Karpas-422 (cell line): ENCODE data around the gene RGS3. TPM values are rescaled to one million over a fixed set of nuclear protein-coding genes. Genes with fewer than 3 reads are reported as not detected.

Experiments used
- DNase-seq: peaks from one replicate; pipeline ENCODE4 v3.0.0-alpha.2; 2015
- H2AFZ ChIP-seq: fragments of 200-600 bp; sonication (generic); 2 replicates; pipeline ENCODE4 v1.6.1; 2014; ENCODE audit warnings: antibody characterized with exemption, low read length, mixed read lengths
- H3K27ac ChIP-seq: fragments of 200-600 bp; sonication (generic); 2 replicates; pipeline ENCODE4 v1.5.1; 2014; ENCODE audit warnings: mild to moderate bottlenecking, low read length, moderate library complexity
- H3K27me3 ChIP-seq: fragments of 200-600 bp; sonication (generic); 2 replicates; pipeline ENCODE4 v1.6.1; 2014; ENCODE audit warnings: low read length, mixed read lengths
- H3K36me3 ChIP-seq: fragments of 200-600 bp; sonication (generic); 2 replicates; pipeline ENCODE4 v1.6.1; 2014; ENCODE audit warnings: low read length, mixed read lengths; ENCODE audit not compliant: insufficient read depth
- H3K4me1 ChIP-seq: fragments of 200-600 bp; sonication (generic); 2 replicates; pipeline ENCODE4 v1.6.1; 2014; ENCODE audit warnings: mild to moderate bottlenecking, low read length, mixed read lengths
- H3K4me2 ChIP-seq: fragments of 200-600 bp; sonication (generic); 2 replicates; pipeline ENCODE4 v1.6.1; 2014; ENCODE audit warnings: low read length, low read depth, mild to moderate bottlenecking; ENCODE audit not compliant: poor library complexity, severe bottlenecking
- H3K4me3 ChIP-seq: fragments of 200-600 bp; sonication (generic); 2 replicates; pipeline ENCODE4 v1.5.1; 2014; ENCODE audit warnings: mild to moderate bottlenecking, antibody characterized with exemption, low read length, mixed read lengths
- H3K79me2 ChIP-seq: fragments of 200-600 bp; sonication (generic); 2 replicates; pipeline ENCODE4 v1.6.1; 2014; ENCODE audit warnings: mild to moderate bottlenecking, low read length, mixed read lengths
- H3K9ac ChIP-seq: fragments of 200-600 bp; sonication (generic); 2 replicates; pipeline ENCODE4 v1.6.0; 2014; ENCODE audit warnings: low read length
- H3K9me2 ChIP-seq: fragments of 200-600 bp; sonication (generic), shearing (Covaris generic); replicated peaks from 2 replicates; pipeline ENCODE4 v1.6.0; 2014; ENCODE audit warnings: mild to moderate bottlenecking, low read length, moderate library complexity; ENCODE audit not compliant: insufficient read depth
- H3K9me3 ChIP-seq: fragments of 300-700, 200-600 bp; sonication (generic); 2 replicates; pipeline ENCODE4 v1.6.1; 2014; ENCODE audit warnings: low read length, mixed read lengths
- H4K20me1 ChIP-seq: fragments of 200-600 bp; sonication (generic); 2 replicates; pipeline ENCODE4 v1.6.1; 2014; ENCODE audit warnings: mild to moderate bottlenecking, antibody characterized with exemption, low read length, low read depth; ENCODE audit not compliant: insufficient read depth
- total RNA-seq: library from RNA; depleted of rRNA; stranded (reverse); fragments of >200 nt; shearing (Covaris generic); gene quantifications from 2 replicates; pipeline ENCODE4 v1.2.3, GENCODE V29; 2014; ENCODE audit warnings: low replicate concordance; rRNA removed

Gene RGS3
- total RNA-seq: 1.3 and 5.0 TPM in 2 replicates

DNA sequence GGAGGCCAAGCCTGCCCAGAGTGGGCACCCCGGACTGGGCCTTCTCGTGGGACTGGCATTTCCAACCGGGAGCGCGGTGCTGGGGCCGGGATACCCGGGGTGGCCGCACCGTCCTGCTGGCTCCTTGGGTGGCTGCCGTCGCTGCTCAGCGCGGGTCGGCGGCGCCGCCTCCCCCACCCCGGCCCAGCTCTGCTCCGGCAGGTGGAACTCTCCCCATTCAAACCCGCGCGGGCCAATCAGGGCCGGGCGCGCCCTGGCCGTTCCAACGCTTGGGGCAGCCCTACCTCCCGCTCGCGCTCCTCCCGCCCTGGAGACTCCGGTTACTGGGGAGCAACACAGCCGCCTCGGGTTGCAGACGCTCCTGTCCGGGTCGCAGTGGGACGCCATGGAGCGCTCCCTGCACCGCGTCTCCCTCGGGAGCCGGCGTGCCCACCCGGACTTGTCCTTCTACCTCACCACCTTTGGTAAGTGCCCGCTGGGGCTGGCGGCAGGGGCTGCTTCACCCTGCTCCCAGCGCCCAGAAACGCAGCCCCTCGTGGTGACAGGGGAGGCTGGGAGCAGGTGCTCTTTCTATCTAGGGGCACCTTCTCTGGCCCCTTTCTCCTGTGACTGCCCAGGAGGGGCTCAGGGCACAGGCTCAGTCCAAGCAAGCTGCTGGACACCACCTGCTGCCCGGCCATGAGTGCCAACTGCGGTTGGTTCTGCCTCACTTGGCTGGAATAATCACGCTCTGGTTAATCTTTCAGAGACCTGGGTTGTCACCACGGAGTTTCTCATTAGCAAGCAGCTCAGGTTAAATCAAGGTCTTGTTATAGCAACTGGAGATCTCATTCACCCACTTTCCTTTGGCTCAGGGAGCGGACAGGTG is at the start of gene RGS3:
TSS of gene RGS3 (plus strand) at position 310 of the 868 bp plus-strand sequence. CDS start at position 386, 76 bp downstream.
- H3K79me2 ChIP-seq: no peaks in the 10 kb centered on the region
- H3K27ac ChIP-seq: no peak within 1 kb of the TSS
- no peak within 1 kb of the TSS for H2AFZ ChIP-seq

DNA sequence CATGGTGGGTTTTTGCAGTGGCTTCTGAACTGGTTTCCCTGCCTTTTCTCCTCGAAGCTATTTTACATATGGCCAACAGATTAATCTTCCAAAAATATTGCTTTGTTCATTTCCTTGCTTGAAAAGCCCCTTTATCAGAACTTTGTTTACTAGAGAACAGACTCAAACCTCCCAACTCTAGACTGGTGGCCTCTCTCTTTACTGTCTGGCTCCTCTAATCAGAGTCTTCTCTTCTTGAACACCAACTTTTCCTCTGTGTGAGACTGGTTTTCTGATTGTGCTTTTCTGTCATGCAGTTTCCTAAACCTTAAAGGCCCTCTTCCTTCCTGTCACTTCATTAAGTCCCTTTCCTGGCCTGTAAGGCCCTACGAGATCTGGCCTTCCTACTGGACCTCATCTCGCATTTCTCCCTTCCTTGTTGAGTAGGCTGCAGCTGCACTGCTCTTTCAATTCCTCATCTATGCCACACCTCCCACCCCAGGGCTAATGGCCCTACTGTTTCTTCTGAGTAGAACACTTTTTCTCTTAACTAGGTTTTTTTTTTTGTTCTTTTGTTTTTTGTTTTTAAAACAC is 47.3 kb upstream of the RGS3 start:
- H3K27ac ChIP-seq: no peak overlapping the region
- peak; percentile 51 for DNase-seq
- H3K9ac ChIP-seq: 0 out of 2 replicates have a peak overlapping the region, but pooled peaks have one; percentile 20
- H3K79me2 ChIP-seq: no peaks in the 10 kb centered on the region
- H2AFZ ChIP-seq: peak overlapping the region; percentile 76; the same call in 1 of the 2 replicates
- no peaks in the 10 kb centered on the region for H3K9me2 ChIP-seq
- H3K4me3 ChIP-seq: no peak overlapping the region
- H3K4me2 ChIP-seq: no peak overlapping the region
- H3K4me1 ChIP-seq: peaks cover 17% of the 10 kb centered on the region
- H4K20me1 ChIP-seq: no peaks in the 10 kb centered on the region
- no peaks in the 10 kb centered on the region for H3K9me3 ChIP-seq
- no peaks in the 10 kb centered on the region for H3K27me3 ChIP-seq
- H3K36me3 ChIP-seq: no peaks in the 10 kb centered on the region

More for the DNA sequence above, at the start of gene RGS3:
- DNase-seq: peak; percentile 22
- Histone ChIP-seq H3K4me3 (no peak within 1 kb of the TSS), H3K9me2 (no peaks in the 10 kb centered on the region), H4K20me1 (no peaks in the 10 kb centered on the region), H3K4me1 (no peaks in the 10 kb centered on the region), H3K36me3 (no peaks in the 10 kb centered on the region), H3K27me3 (no peaks in the 10 kb centered on the region), H3K9ac (no peak within 1 kb of the TSS), H3K9me3 (no peaks in the 10 kb centered on the region), H3K4me2 (no peak within 1 kb of the TSS)

DNA sequence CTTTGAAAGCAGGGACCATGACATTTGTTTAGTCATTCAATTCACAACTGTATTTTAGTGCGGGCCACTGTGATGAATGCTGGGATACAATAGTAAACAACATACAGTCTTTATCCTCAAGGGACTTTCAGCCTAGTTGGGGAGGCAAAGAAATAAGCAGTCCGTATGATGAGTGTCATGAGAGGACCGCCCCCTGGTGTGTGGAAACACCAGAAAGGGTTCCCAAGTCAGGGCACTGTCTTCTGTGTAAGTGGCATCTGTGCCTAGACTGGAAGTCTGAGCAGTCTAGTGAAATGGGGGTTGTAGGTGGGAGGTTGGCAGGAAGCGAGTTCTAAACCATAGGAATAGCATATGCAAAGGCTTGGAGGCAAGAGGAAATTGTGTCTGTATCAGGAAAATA is 46.2 kb upstream of the RGS3 start:
- Histone ChIP-seq H3K27me3 (no peaks in the 10 kb centered on the region), H3K4me3 (no peak overlapping the region), H3K27ac (no peak overlapping the region), H2AFZ (no peak overlapping the region), H3K36me3 (no peaks in the 10 kb centered on the region), H3K79me2 (no peaks in the 10 kb centered on the region), H4K20me1 (no peaks in the 10 kb centered on the region), H3K9me3 (no peaks in the 10 kb centered on the region), H3K4me2 (no peak overlapping the region), H3K9ac (no peak overlapping the region), H3K4me1 (peaks cover 10% of the 10 kb centered on the region), H3K9me2 (no peaks in the 10 kb centered on the region)
- no peak for DNase-seq

DNA sequence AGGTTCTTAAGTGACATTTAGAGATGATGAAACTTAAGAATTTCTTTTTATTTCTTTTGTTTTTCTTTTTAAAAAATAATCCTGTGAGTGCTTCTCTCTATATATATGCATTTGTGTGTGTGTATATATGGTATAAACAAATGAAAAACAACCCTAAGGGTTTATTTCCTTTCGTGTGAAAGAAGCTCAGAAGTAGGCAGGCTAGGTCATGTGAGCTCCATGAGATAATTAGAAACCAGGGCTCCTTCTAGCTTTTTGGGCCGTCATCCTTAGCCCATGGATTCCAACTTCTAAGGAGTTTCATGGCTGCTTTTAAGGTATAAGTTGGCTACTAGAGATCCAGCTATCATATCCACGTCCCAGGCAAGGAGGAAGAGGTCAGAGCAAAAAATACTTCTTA is 41.8 kb upstream of the RGS3 start:
- Histone ChIP-seq H3K27ac (no peak overlapping the region), H3K27me3 (no peaks in the 10 kb centered on the region), H3K9me2 (no peaks in the 10 kb centered on the region), H4K20me1 (no peaks in the 10 kb centered on the region), H3K4me3 (no peak overlapping the region), H3K9me3 (no peaks in the 10 kb centered on the region), H3K9ac (no peak overlapping the region), H3K36me3 (no peaks in the 10 kb centered on the region), H3K4me2 (no peak overlapping the region), H3K79me2 (no peaks in the 10 kb centered on the region), H3K4me1 (peaks cover 13% of the 10 kb centered on the region), H2AFZ (no peak overlapping the region; the same call in 1 of the 2 replicates)
- no peak for DNase-seq

DNA sequence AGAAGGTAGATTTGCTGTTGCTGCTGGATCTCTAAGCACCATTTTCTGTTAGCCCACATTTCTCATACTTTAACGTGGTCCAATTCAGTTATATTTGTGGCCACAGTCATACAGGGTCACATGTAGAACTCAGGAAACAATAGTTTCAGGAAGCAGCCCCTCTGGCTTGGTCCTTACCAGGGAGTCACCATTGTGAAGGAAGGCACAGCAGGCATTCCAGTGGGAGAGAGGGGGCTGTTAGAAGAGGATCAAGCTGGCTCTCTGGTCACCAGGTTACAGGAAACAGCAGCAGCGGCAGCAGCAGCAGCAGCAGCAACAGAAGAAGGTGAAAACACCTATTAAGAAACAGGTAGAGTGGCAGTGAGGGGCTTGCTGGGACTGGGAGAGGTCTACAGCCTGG is 38.5 kb upstream of the RGS3 start:
- no peaks in the 10 kb centered on the region for H3K79me2 ChIP-seq
- no peaks in the 10 kb centered on the region for H3K9me3 ChIP-seq
- no peak overlapping the region for H3K9ac ChIP-seq
- no peaks in the 10 kb centered on the region for H3K27me3 ChIP-seq
- peaks cover 12% of the 10 kb centered on the region for H3K4me1 ChIP-seq
- no peaks in the 10 kb centered on the region for H4K20me1 ChIP-seq
- H2AFZ ChIP-seq: no peak overlapping the region
- H3K4me2 ChIP-seq: no peak overlapping the region
- no peaks in the 10 kb centered on the region for H3K9me2 ChIP-seq
- H3K4me3 ChIP-seq: no peak overlapping the region
- no peaks in the 10 kb centered on the region for H3K36me3 ChIP-seq
- no peak overlapping the region for H3K27ac ChIP-seq
- no peak for DNase-seq

DNA sequence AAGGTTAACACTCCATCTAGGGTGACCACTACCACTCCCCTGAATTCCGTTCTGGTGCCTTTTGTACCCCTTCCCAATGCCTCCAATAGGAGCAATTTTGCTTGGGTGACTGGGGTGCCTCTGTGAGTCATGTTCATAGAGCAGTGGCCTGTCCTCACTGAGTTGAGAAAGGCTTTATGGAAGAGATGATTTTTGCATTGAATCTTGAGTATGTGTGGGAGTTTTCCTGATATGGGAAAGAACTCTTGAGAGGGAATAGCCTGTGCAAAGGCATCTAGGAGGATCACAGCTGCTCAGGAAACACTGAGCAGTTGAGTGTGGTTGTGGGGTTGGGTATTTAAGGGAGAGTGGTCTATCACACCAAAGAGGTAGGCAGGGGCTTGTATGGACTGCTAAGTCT is 36.8 kb upstream of the RGS3 start:
- no peak overlapping the region for H2AFZ ChIP-seq
- no peak overlapping the region for H3K27ac ChIP-seq
- no peak overlapping the region for H3K4me2 ChIP-seq
- H3K9ac ChIP-seq: no peak overlapping the region
- H3K4me1 ChIP-seq: peaks cover 12% of the 10 kb centered on the region
- no peak for DNase-seq
- no peak overlapping the region for H3K4me3 ChIP-seq
- H3K79me2 ChIP-seq: no peaks in the 10 kb centered on the region
- no peaks in the 10 kb centered on the region for H3K27me3 ChIP-seq
- no peaks in the 10 kb centered on the region for H4K20me1 ChIP-seq
- no peaks in the 10 kb centered on the region for H3K36me3 ChIP-seq
- H3K9me3 ChIP-seq: no peaks in the 10 kb centered on the region
- no peaks in the 10 kb centered on the region for H3K9me2 ChIP-seq

DNA sequence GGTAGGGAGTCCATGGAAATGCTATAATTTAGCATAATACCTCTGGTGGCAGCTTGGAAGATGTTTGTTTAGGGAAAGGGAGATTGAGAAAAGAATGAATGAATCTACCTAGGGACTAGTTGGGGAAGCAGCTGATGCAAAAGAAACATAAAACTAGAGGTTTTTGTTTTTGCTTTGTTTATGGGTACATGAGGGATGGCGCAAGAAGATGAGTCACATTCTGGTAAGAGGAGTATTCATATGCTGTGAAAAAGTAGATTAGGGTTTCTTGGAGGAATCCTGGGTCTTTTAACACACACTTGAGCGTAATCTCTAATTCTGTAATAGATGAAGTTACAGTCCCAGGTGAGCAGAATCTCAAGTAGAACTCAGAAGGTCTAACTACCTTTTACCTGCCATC is 35.9 kb upstream of the RGS3 start:
- H3K9me3 ChIP-seq: no peaks in the 10 kb centered on the region
- H3K79me2 ChIP-seq: no peaks in the 10 kb centered on the region
- no peaks in the 10 kb centered on the region for H3K9me2 ChIP-seq
- no peak overlapping the region for H3K27ac ChIP-seq
- no peak for DNase-seq
- no peak overlapping the region for H3K4me2 ChIP-seq
- H3K9ac ChIP-seq: no peak overlapping the region
- no peak overlapping the region for H3K4me3 ChIP-seq
- H3K4me1 ChIP-seq: peaks cover 12% of the 10 kb centered on the region
- no peaks in the 10 kb centered on the region for H3K36me3 ChIP-seq
- H2AFZ ChIP-seq: no peak overlapping the region
- no peaks in the 10 kb centered on the region for H3K27me3 ChIP-seq
- H4K20me1 ChIP-seq: no peaks in the 10 kb centered on the region

DNA sequence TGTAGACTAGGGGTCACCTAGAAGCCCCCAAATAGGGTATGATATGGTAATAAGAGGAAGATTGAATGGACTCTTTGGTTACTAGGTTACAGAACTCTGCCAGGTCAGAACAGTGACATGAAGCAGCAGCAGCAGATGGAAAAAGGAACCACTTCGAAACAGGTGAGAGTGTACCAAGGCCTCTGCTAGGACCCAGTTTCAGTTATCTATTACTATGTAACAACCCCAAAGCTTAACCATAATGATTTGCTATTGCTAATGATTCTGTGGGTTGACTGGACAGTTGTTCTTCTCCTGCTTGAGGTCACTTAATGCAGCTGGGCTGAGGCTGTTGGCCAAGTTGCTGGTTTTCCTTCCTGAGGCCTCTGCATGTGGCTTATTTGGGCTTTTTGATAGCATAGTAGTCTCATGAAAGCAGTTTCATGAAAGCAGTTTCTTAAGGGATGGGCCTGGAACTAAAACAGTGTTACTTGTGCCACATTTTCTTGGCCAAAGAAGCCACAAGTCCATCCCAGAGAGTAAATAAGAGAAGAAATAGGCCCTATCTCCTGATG is 35.4 kb upstream of the RGS3 start:
- H3K4me1 ChIP-seq: peaks cover 12% of the 10 kb centered on the region
- no peak overlapping the region for H3K27ac ChIP-seq
- H3K27me3 ChIP-seq: no peaks in the 10 kb centered on the region
- H4K20me1 ChIP-seq: no peaks in the 10 kb centered on the region
- no peak overlapping the region for H3K4me2 ChIP-seq
- no peak overlapping the region for H3K4me3 ChIP-seq
- H3K9me2 ChIP-seq: no peaks in the 10 kb centered on the region
- no peak overlapping the region for H2AFZ ChIP-seq
- H3K36me3 ChIP-seq: no peaks in the 10 kb centered on the region
- H3K79me2 ChIP-seq: no peaks in the 10 kb centered on the region
- no peak for DNase-seq
- H3K9ac ChIP-seq: no peak overlapping the region
- H3K9me3 ChIP-seq: no peaks in the 10 kb centered on the region
